HEK293T (cell line): ENCODE measurements around the gene LARP1B.

Experiments used
- CTBP1 ChIP-seq: fragments of 450-650 bp; IDR thresholded peaks from 2 replicates; pipeline ENCODE4 v1.6.1; 2016; ENCODE audit warnings: borderline replicate concordance
- ELF4 ChIP-seq: fragments of 450-650 bp; IDR thresholded peaks from 2 replicates; pipeline ENCODE4 v1.6.1; 2017; ENCODE audit warnings: antibody characterized with exemption
- FOXA1 ChIP-seq: fragments of 450-650 bp; IDR thresholded peaks from 2 replicates; pipeline ENCODE4 v1.6.1; 2016; ENCODE audit warnings: mild to moderate bottlenecking
- FOXM1 ChIP-seq: fragments of 450-650 bp; IDR thresholded peaks from 2 replicates; pipeline ENCODE4 v1.6.1; 2017; ENCODE audit warnings: mild to moderate bottlenecking, borderline replicate concordance
- PKNOX1 ChIP-seq: fragments of 450-650 bp; IDR thresholded peaks from 2 replicates; pipeline ENCODE4 v1.6.1; 2016
- SP1 ChIP-seq: fragments of 450-650 bp; IDR thresholded peaks from 2 replicates; pipeline ENCODE4 v1.6.1; 2017
- ZNF384 ChIP-seq: fragments of 450-650 bp; IDR thresholded peaks from 2 replicates; pipeline ENCODE4 v1.6.1; 2016

GRCh38 chr4:128031756-128032384, 29.2 kb upstream of the LARP1B start:
- no peak for TF ChIP-seq SP1
- no peak for TF ChIP-seq FOXA1
- no peak for TF ChIP-seq ELF4
- no peak for TF ChIP-seq ZNF384
- no peak for TF ChIP-seq FOXM1
- no peak for TF ChIP-seq CTBP1
- TF ChIP-seq PKNOX1, result no peak
